MM.1S (cell line): ENCODE data around the gene VPS52.
A peak's percentile ranks its signal among the peaks of the same experiment; 100 is the strongest.

ENCODE experiments used
- DNase-seq: peaks from one replicate; pipeline ENCODE4 v3.0.0-alpha.2; 2015
- H2AFZ ChIP-seq: fragments of 300-600 bp; sonication (generic); 2 replicates; pipeline ENCODE4 v1.6.0; 2016; ENCODE audit warnings: antibody characterized with exemption, low read length
- H3F3A ChIP-seq: fragments of 300-600 bp; sonication (generic); 2 replicates; pipeline ENCODE4 v1.6.1; 2016; ENCODE audit warnings: mild to moderate bottlenecking, antibody characterized with exemption, low read length, moderate library complexity, mixed read lengths; ENCODE audit not compliant: insufficient read depth
- H3K27ac ChIP-seq: fragments of 300-600 bp; sonication (generic); 2 replicates; pipeline ENCODE4 v1.5.1; 2016; ENCODE audit warnings: mild to moderate bottlenecking, low read length
- H3K27me3 ChIP-seq: fragments of 300-600 bp; sonication (generic); replicated peaks from 2 replicates; pipeline ENCODE4 v1.6.0; 2016; ENCODE audit warnings: low read length; ENCODE audit not compliant: insufficient read depth
- H3K36me3 ChIP-seq: fragments of 300-600 bp; sonication (generic); replicated peaks from 2 replicates; pipeline ENCODE4 v1.6.1; 2016; ENCODE audit warnings: mild to moderate bottlenecking, low read length, mixed read lengths; ENCODE audit not compliant: insufficient read depth
- H3K4me1 ChIP-seq: fragments of 300-600 bp; sonication (generic); 2 replicates; pipeline ENCODE4 v1.6.1; 2016; ENCODE audit warnings: low read length, mixed read lengths
- H3K4me2 ChIP-seq: fragments of 300-600 bp; sonication (generic); 2 replicates; pipeline ENCODE4 v1.6.0; 2016; ENCODE audit warnings: low read depth, low read length
- H3K4me3 ChIP-seq: fragments of 300-600 bp; sonication (generic); 2 replicates; pipeline ENCODE4 v1.5.1; 2016; ENCODE audit warnings: low read length, mixed read lengths
- H3K79me2 ChIP-seq: fragments of 300-600 bp; sonication (generic); 2 replicates; pipeline ENCODE4 v1.6.1; 2016; ENCODE audit warnings: mixed run types, low read length, mixed read lengths
- H3K9ac ChIP-seq: fragments of 300-600 bp; sonication (generic); 2 replicates; pipeline ENCODE4 v1.6.1; 2016; ENCODE audit warnings: low read length, mixed read lengths
- H3K9me2 ChIP-seq: fragments of 300-600 bp; sonication (generic); replicated peaks from 2 replicates; pipeline ENCODE4 v1.6.1; 2016; ENCODE audit warnings: mild to moderate bottlenecking, low read length, mixed read lengths; ENCODE audit not compliant: insufficient read depth
- H3K9me3 ChIP-seq: fragments of 300-600 bp; sonication (generic); replicated peaks from 2 replicates; pipeline ENCODE4 v1.6.1; 2016; ENCODE audit warnings: mild to moderate bottlenecking, low read length, mixed read lengths; ENCODE audit not compliant: insufficient read depth
- H4K20me1 ChIP-seq: fragments of 300-600 bp; sonication (generic); 2 replicates; pipeline ENCODE4 v1.6.1; 2016; ENCODE audit warnings: mild to moderate bottlenecking, low read length, moderate library complexity, mixed read lengths; ENCODE audit not compliant: insufficient read depth
- EZH2 ChIP-seq: fragments of 300-600 bp; sonication (generic); optimal IDR thresholded peaks from 2 replicates; pipeline ENCODE3; 2017; ENCODE audit warnings: low read depth, mild to moderate bottlenecking, antibody characterized with exemption, low read length, mixed read lengths
- EZH2phosphoT487 ChIP-seq: fragments of 300-600 bp; sonication (generic); IDR thresholded peaks from 2 replicates; pipeline ENCODE4 v1.6.1; 2018; ENCODE audit warnings: antibody characterized with exemption, low read length
- TF ChIP-seq, protein P1 (sequence below): fragments of 300-600 bp; sonication (generic); IDR thresholded peaks from 2 replicates; pipeline ENCODE4 v1.5.1; 2016; ENCODE audit warnings: antibody characterized with exemption, low read length, mixed read lengths

The VPS52 gene

DNA sequence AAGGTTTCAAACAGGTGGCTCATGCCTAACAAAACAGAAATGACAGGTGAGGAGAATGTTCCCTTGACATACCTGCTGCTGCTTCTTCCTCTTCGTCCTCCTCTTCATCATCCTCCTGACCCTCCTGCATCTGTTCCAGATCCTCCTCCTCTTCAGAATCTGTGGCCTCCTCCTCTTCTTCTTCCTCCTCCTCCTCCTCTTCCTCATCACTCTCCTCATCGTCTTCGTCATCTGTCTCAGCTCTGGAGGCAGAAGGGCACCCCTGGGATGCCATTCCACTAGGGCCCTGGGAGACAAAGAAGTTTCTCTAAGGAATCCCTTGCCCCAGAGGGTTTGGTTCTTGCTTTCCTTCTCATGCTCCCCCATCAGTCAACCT, 48.3 kb upstream of the VPS52 start:
- Histone ChIP-seq H3K9me3 (no peaks in the 10 kb centered on the region), H3K4me2 (no peak overlapping the region), H4K20me1 (no peaks in the 10 kb centered on the region), H3K9me2 (no peaks in the 10 kb centered on the region), H3K9ac (no peak overlapping the region), H3K4me1 (peaks cover 42% of the 10 kb centered on the region), H3K36me3 (peaks cover 9% of the 10 kb centered on the region), H3K4me3 (no peak overlapping the region), H3K27ac (no peak overlapping the region), H3K79me2 (peaks cover 63% of the 10 kb centered on the region), H3K27me3 (no peaks in the 10 kb centered on the region), H3F3A (peaks cover 36% of the 10 kb centered on the region), H2AFZ (no peak overlapping the region)
- TF ChIP-seq, protein P1, sequence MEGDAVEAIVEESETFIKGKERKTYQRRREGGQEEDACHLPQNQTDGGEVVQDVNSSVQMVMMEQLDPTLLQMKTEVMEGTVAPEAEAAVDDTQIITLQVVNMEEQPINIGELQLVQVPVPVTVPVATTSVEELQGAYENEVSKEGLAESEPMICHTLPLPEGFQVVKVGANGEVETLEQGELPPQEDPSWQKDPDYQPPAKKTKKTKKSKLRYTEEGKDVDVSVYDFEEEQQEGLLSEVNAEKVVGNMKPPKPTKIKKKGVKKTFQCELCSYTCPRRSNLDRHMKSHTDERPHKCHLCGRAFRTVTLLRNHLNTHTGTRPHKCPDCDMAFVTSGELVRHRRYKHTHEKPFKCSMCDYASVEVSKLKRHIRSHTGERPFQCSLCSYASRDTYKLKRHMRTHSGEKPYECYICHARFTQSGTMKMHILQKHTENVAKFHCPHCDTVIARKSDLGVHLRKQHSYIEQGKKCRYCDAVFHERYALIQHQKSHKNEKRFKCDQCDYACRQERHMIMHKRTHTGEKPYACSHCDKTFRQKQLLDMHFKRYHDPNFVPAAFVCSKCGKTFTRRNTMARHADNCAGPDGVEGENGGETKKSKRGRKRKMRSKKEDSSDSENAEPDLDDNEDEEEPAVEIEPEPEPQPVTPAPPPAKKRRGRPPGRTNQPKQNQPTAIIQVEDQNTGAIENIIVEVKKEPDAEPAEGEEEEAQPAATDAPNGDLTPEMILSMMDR, result no peak
- TF ChIP-seq EZH2, result no peak
- TF ChIP-seq EZH2phosphoT487, result no peak
- DNase-seq, result no peak

DNA sequence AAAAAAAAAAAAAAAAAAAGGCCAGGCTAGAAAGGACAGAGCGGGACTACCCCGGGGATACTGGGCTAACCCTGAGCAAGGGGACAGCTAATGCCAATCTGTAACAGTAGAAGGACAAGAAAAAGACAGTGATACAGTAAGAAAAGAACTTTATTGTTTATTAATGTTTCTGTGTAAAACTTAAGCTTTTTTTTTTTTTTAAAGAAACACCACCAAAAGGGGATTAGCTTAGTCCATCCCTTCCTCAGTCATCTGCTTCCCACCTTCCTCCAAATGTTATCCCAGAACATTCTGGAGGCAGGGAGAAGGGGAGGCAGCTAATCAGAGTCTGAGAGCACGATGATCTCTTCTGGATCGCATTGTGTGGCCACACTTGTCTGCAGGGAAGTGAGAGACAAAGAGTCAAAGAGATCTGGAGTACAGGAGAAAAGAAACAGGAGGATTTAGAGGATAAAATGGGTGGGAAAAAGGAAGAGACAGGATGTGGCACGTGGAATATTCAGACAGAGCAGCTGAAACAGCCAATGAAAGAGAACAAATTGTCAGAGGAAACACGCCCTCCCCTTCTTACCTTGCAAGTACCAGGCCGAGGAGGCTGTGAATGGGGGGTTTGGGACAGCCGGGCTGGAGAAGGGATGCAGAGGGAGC, 46.9 kb upstream of the VPS52 start:
- DNase-seq, result no peak
- H2AFZ ChIP-seq, result 0 out of 2 replicates have a peak overlapping the region, but pooled peaks have one; percentile 40
- H3F3A ChIP-seq, result peaks cover 38% of the 10 kb centered on the region
- peak overlapping the region; percentile 49; the same call in 1 of the 2 replicates for H3K9ac ChIP-seq
- H3K4me1 ChIP-seq, result peaks cover 46% of the 10 kb centered on the region
- peak overlapping the region; percentile 64 for H3K4me3 ChIP-seq
- peaks cover 9% of the 10 kb centered on the region for H3K36me3 ChIP-seq
- no peaks in the 10 kb centered on the region for H3K9me2 ChIP-seq
- peaks cover 75% of the 10 kb centered on the region for H3K79me2 ChIP-seq
- H3K27me3 ChIP-seq, result no peaks in the 10 kb centered on the region
- TF ChIP-seq, protein P1, result no peak
- TF ChIP-seq EZH2phosphoT487, result no peak
- no peak for TF ChIP-seq EZH2
- H3K9me3 ChIP-seq, result no peaks in the 10 kb centered on the region
- no peaks in the 10 kb centered on the region for H4K20me1 ChIP-seq
- peak overlapping the region; percentile 74; the same call in 1 of the 2 replicates for H3K27ac ChIP-seq
- H3K4me2 ChIP-seq, result peak overlapping the region; percentile 95

DNA sequence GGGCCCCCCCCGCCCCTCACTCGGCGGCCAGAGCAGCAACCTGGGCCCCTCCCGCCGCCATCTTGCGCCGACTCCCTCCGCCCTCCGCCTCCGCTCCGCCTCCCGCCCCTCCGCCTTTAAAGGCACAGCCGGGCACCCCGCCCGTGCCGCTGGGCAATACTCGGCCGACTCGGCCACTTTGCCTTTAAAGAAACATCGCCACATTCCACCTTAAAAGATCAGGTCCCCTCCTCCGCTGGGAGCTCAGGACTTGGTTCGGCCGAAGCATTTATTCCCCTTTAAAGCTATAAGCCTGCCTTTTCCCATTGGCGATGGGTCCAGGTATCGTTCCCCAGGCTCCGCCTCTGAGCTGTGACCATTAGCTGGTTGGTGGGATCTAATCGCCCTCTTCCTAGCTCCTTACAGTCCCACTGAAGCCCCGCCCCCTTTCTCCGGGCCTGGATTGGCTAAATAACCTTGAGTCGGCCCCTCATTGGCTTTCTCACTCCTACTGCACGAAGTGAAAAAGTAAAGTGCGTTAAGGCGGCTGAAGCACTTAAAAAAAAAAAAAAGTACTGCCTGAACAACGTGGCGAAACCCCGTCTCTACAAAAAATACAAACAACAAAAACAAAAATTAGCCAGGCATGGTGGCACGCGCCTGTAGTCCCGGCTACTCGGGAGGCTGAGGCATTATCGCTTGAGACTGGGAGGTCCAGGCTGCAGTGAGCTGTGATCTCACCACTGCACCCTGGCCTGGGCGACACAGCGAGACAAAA, 46.2 kb upstream of the VPS52 start, which contains the start of gene ZBTB22:
Gene ZBTB22 (minus strand): TSS at position 76 of the 757 bp plus-strand sequence. CDS start 828 bp downstream, outside the sequence.
- Histone ChIP-seq H3K27ac (peak within 1 kb of the TSS; percentile 74), H3K9ac (peak within 1 kb of the TSS; percentile 49; the same call in 1 of the 2 replicates), H3K36me3 (peaks cover 9% of the 10 kb centered on the region), H3F3A (peaks cover 40% of the 10 kb centered on the region), H3K27me3 (no peaks in the 10 kb centered on the region), H4K20me1 (no peaks in the 10 kb centered on the region), H3K79me2 (peaks cover 82% of the 10 kb centered on the region), H3K4me3 (peak within 1 kb of the TSS; percentile 64), H3K9me3 (no peaks in the 10 kb centered on the region), H2AFZ (peak within 1 kb of the TSS; percentile 40; the same call in 1 of the 2 replicates), H3K4me1 (peaks cover 46% of the 10 kb centered on the region), H3K9me2 (no peaks in the 10 kb centered on the region), H3K4me2 (peak within 1 kb of the TSS; percentile 95)
- no peak for TF ChIP-seq EZH2
- no peak for TF ChIP-seq EZH2phosphoT487
- TF ChIP-seq, protein P1, result no peak
- peak; percentile 96 for DNase-seq
